Middle frontal gyrus (tissue), 1 donor: ENCODE data around the gene MACC1.

Experiments used
- DNase-seq: peaks from one replicate; pipeline ENCODE4 v3.0.0-alpha.2; 2015; ENCODE audit warnings: low spot score; ENCODE audit errors: extremely low spot score

The MACC1 gene

GRCh38 chr7:20176578-20177242 is 40.5 kb downstream of the MACC1 start:
- no peak for DNase-seq

GRCh38 chr7:20173828-20174227 is 43.4 kb downstream of the MACC1 start:
- DNase-seq: no peak

- DNase-seq: no peak
Observed at GRCh38 chr7:20172736-20173334, 44.3 kb downstream of the MACC1 start.

GRCh38 chr7:20170633-20171032 is 46.6 kb downstream of the MACC1 start:
- DNase-seq: no peak

GRCh38 chr7:20165146-20165510 is 52.1 kb downstream of the MACC1 start:
- no peak for DNase-seq

- DNase-seq: no peak
Observed at GRCh38 chr7:20164425-20165145, 52.6 kb downstream of the MACC1 start.

- no peak for DNase-seq
Observed at GRCh38 chr7:20162665-20163064, 54.5 kb downstream of the MACC1 start.

GRCh38 chr7:20159226-20159747 is 57.9 kb downstream of the MACC1 start:
- no peak for DNase-seq

GRCh38 chr7:20158684-20159083 is 58.5 kb downstream of the MACC1 start:
- no peak for DNase-seq

GRCh38 chr7:20157456-20157855 is 59.7 kb downstream of the MACC1 start:
- no peak for DNase-seq

GRCh38 chr7:20153999-20154398 is 63.2 kb downstream of the MACC1 start:
- DNase-seq: no peak

- DNase-seq: no peak
Observed at GRCh38 chr7:20153567-20153966, 63.6 kb downstream of the MACC1 start.

GRCh38 chr7:20152511-20152910 is 64.7 kb downstream of the MACC1 start:
- no peak for DNase-seq

- no peak for DNase-seq
Observed at GRCh38 chr7:20151708-20152456, 65.3 kb downstream of the MACC1 start.

- no peak for DNase-seq
Observed at GRCh38 chr7:20146451-20146850, 70.7 kb downstream of the MACC1 start.

GRCh38 chr7:20144801-20145200 is 72.4 kb downstream of the MACC1 start:
- DNase-seq: no peak

GRCh38 chr7:20141666-20142065 is 75.5 kb downstream of the MACC1 start:
- peak; percentile 42 for DNase-seq

GRCh38 chr7:20141002-20141345 is 76.2 kb downstream of the MACC1 start:
- DNase-seq: no peak

GRCh38 chr7:20140291-20141001 is 76.7 kb downstream of the MACC1 start:
- DNase-seq: no peak

GRCh38 chr7:20136647-20137046 is 80.5 kb downstream of the MACC1 start:
- DNase-seq: no peak

GRCh38 chr7:20133803-20134202 is 83.4 kb downstream of the MACC1 start:
- no peak for DNase-seq
